ENCODE data around the gene USP2.

The USP2 gene

DNA sequence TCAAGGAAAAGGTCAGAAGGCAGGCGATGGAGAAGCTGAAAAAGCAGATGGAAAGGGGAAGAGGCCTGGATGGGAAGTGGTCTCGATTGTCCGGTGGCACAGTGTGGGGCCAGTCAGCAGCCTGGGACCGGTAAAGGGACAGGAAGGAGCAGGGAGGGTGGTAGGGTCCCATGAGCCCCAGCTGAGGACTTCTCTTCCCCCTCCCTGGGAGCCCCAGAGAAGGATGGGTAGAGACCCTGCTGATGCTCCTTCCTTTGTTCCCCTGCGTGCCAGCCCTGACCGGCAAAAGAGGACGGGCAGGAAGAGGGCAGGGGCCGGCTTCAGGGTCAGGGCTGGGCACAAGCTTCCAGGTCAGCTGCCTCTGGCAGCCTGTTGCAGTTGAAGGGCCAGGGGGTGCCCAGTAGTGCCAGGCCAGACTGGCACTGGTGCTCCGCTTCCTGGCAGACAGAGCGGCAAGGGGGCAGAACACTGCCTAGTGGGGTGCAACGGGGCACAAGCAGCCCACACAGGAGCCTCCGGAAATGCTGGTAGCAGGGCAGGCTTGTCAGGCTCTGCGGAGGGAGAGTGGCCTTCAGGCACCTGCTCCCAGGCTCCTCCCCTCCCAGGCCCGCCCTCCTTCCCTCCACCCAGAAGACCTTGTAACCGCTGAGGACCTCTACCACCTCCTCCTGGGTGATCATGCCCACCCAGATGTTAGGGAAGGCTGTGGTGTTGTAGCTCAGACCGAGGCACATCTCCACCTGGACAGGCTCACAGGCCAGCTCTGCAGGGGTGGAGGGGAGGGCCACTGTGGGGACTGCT lies 40.1 kb downstream of the USP2 start:
- H3K4me3 ChIP-seq (replicated peaks; ENCODE audit: low read depth, low read length): no peak overlapping the region
- H3K27me3 ChIP-seq (replicated peaks; ENCODE audit: control insufficient read depth, insufficient read depth, low read length): peaks cover 2% of the 10 kb centered on the region
- peaks cover 2% of the 10 kb centered on the region; the same call in 1 of the 2 replicates for H3K36me3 ChIP-seq (ENCODE audit: control insufficient read depth, insufficient read depth, low read length)
- TF ChIP-seq, protein P1, sequence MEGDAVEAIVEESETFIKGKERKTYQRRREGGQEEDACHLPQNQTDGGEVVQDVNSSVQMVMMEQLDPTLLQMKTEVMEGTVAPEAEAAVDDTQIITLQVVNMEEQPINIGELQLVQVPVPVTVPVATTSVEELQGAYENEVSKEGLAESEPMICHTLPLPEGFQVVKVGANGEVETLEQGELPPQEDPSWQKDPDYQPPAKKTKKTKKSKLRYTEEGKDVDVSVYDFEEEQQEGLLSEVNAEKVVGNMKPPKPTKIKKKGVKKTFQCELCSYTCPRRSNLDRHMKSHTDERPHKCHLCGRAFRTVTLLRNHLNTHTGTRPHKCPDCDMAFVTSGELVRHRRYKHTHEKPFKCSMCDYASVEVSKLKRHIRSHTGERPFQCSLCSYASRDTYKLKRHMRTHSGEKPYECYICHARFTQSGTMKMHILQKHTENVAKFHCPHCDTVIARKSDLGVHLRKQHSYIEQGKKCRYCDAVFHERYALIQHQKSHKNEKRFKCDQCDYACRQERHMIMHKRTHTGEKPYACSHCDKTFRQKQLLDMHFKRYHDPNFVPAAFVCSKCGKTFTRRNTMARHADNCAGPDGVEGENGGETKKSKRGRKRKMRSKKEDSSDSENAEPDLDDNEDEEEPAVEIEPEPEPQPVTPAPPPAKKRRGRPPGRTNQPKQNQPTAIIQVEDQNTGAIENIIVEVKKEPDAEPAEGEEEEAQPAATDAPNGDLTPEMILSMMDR (IDR thresholded peaks at IDR 0.05; ENCODE audit: insufficient read depth, low read length, poor library complexity, severe bottlenecking): no peak
- DNase-seq (ENCODE audit: extremely low read depth, insufficient read length): no peak

DNA sequence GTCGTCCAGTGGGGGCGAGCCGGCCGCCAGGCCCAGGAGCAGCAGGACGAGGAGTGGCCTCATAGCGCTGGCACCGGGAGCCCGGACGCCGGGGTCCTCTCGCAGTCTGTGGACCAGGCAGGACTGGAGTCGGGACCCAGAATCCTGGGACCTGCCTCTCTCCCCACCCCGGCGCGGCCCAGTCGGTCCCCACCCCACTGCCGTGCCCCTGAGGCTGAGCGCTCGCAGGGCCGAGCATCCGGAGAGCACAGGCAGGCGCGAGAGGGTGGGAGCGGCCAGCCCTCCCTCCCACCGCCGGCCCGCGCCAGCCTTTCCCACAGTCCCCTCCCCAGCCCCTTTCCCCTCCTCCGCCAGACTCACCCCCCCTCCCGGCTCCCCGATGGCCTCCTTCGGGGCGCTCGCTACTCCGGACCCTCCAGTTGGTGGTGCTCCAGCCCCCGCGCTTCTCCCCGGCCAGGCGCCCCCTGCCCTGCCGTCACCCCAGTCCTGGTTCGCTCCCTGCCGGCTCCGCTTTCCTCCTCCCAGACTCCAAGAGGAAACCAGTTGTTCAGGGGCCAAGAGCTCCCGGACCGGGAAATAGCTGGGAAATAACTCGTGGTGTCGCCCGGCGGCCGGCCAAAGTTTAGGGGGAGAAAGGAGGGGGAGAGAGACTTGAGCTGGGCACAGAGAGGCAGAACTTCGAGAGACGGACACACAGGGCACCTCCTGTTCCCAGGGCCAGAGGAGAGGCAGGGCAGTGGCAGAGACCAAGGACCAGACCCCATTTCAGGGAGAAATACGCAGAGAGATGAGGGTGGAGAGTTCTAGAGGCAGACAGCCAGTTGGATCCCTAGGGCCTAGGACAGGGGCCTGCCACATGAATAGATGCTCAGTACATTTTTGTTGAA lies 40.9 kb downstream of the USP2 start, which contains the start of gene C1QTNF5:
TSS of gene C1QTNF5 (minus strand) at position 549 of the 887 bp plus-strand sequence. CDS start at position 63, 486 bp downstream.
- TF ChIP-seq, protein P1 (IDR thresholded peaks at IDR 0.05; ENCODE audit: insufficient read depth, low read length, poor library complexity, severe bottlenecking): no peak
- peaks cover 5% of the 10 kb centered on the region; the same call in 1 of the 2 replicates for H3K36me3 ChIP-seq (ENCODE audit: control insufficient read depth, insufficient read depth, low read length)
- no peak within 1 kb of the TSS for H3K4me3 ChIP-seq (replicated peaks; ENCODE audit: low read depth, low read length)
- peaks cover 2% of the 10 kb centered on the region for H3K27me3 ChIP-seq (replicated peaks; ENCODE audit: control insufficient read depth, insufficient read depth, low read length)
- DNase-seq (ENCODE audit: extremely low read depth, insufficient read length): no peak

DNA sequence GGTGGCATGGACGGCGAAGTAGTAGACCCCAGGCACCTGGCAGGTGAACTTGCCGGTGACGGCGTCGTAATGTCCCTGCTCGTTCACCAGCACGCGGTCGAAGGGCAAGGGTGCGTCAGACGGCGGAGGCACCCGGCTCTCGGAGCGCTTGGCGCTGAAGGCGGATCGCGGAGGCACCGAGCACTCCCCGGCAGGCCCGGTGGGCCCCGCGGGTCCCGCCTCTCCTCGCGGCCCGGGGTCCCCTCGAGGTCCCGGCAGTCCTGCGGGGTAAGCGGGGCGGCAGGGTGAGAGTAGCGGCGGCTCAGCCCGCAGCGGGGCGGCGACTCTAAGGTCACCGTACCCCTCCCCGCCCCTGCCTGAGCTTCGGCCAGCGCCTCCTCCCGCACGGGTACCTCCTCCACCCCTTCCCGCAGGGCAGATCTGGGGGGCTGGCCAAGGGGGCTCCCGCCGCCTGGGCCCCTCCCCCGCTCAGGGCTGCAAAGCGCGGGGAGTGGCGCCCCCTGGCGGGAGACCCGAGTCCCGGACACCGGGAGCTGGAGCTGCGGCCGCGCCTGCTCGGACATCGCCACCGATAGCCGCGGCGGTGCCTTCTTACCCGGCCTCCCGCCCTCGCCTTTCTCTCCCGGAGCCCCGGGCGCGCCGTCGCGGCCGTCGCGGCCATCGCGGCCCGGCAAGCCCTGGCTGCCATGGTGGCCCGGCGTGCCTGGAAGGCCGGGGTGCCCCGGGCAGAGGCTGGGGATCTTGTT lies 41.7 kb downstream of the USP2 start:
- TF ChIP-seq, protein P1 (IDR thresholded peaks at IDR 0.05; ENCODE audit: insufficient read depth, low read length, poor library complexity, severe bottlenecking): peak; percentile 60
- no peak overlapping the region for H3K4me3 ChIP-seq (replicated peaks; ENCODE audit: low read depth, low read length)
- H3K27me3 ChIP-seq (replicated peaks; ENCODE audit: control insufficient read depth, insufficient read depth, low read length): peaks cover 2% of the 10 kb centered on the region
- no peak for DNase-seq (ENCODE audit: extremely low read depth, insufficient read length)
- peaks cover 5% of the 10 kb centered on the region; the same call in 1 of the 2 replicates for H3K36me3 ChIP-seq (ENCODE audit: control insufficient read depth, insufficient read depth, low read length)

DNA sequence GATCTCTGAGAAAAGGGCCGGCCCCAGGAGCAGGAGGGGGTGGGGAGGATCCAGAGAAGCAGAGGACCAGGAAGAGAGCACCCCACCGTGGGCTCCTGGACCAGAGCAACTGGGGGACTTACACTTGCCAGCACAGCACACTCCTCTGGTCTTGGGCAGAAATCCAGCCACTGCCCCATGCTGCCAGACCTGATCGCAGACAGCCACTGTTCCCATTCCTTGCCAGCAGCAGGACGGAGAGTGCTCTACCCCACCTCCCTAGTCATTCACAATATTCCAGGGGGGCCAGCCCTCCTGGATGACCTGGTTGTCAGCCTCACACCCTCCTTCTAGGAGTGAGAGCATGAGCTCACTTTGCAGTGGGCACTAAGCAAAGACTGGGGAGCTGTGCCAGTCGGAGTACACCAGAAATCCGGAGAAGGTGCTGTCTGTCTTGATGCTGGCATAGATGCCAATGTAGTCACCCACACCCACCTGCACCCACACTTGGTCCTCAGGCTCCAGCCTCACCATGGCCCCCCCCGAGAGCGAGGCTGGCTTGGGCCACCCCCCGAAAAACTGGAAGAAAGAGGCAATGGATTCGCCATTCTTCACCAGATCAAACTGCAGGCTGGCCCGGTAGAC lies 42.4 kb downstream of the USP2 start:
- Histone ChIP-seq H3K27me3 (replicated peaks; ENCODE audit: control insufficient read depth, insufficient read depth, low read length) (no peaks in the 10 kb centered on the region; the same call in 1 of the 2 replicates), H3K36me3 (ENCODE audit: control insufficient read depth, insufficient read depth, low read length) (peaks cover 5% of the 10 kb centered on the region; the same call in 1 of the 2 replicates), H3K4me3 (replicated peaks; ENCODE audit: low read depth, low read length) (no peak overlapping the region)
- DNase-seq (ENCODE audit: extremely low read depth, insufficient read length): no peak
- TF ChIP-seq, protein P1 (IDR thresholded peaks at IDR 0.05; ENCODE audit: insufficient read depth, low read length, poor library complexity, severe bottlenecking): no peak

All from GM06990 (cell line).